CD4-positive, CD25-positive, alpha-beta regulatory T cell (primary cell): ENCODE measurements around the gene MAP4K2. TPM values are rescaled to one million over a fixed set of nuclear protein-coding genes. Genes with fewer than 3 reads are reported as not detected.

Source experiments
- ATAC-seq, 2 donors: fragments of 150-1000 bp; cut with Tn5 transposase; one replicate each; pipeline ENCODE4 v1.10.0; 2021; ENCODE audit warnings: low read depth in 2 of 2, moderate number of reproducible peaks in 2 of 2, moderate library complexity in 1 of 2
- DNase-seq, 3 donors: peaks; one replicate each; pipeline versions ENCODE4 v3.0.0 to v3.0.0-alpha.2; 2012 to 2022; ENCODE audit warnings: mixed read lengths in 1 of 3
- H3K27ac ChIP-seq: one replicate; pipeline ENCODE4 v1.7.0; 2013; ENCODE audit warnings: mild to moderate bottlenecking, low read length; ENCODE audit not compliant: insufficient read depth, poor library complexity, severe bottlenecking
- H3K27me3 ChIP-seq: one replicate; pipeline ENCODE4 v1.7.0; 2013; ENCODE audit warnings: low read length; ENCODE audit not compliant: control insufficient read depth, insufficient read depth
- H3K36me3 ChIP-seq: one replicate; pipeline ENCODE4 v1.7.0; 2013; ENCODE audit warnings: mild to moderate bottlenecking, low read length, moderate library complexity; ENCODE audit not compliant: control insufficient read depth, insufficient read depth
- H3K4me1 ChIP-seq: 2 replicates; pipeline ENCODE4 v1.7.0; 2013; ENCODE audit warnings: mild to moderate bottlenecking, low read length; ENCODE audit not compliant: insufficient read depth, control insufficient read depth, poor library complexity, severe bottlenecking
- H3K4me3 ChIP-seq: one replicate; pipeline ENCODE4 v1.7.0; 2013; ENCODE audit warnings: low read depth, mild to moderate bottlenecking, low read length, moderate library complexity
- H3K9me3 ChIP-seq, 2 experiments: 1 replicate in 1 of 2; 2 replicates in 1 of 2; pipeline ENCODE4 v1.7.0; 2013; ENCODE audit warnings: low read length in 2 of 2, mild to moderate bottlenecking in 1 of 2, moderate library complexity in 1 of 2; ENCODE audit not compliant: control insufficient read depth in 2 of 2
- H3K27ac Mint-ChIP-seq, 3 donors: one replicate each; pipeline ENCODE4 v1.8.0; 2020 to 2022; ENCODE audit warnings: mild to moderate bottlenecking in 3 of 3, mixed read lengths in 3 of 3, moderate library complexity in 2 of 3
- H3K27me3 Mint-ChIP-seq: one replicate; pipeline ENCODE4 v1.8.0; 2022; ENCODE audit warnings: mild to moderate bottlenecking, mixed read lengths
- H3K36me3 Mint-ChIP-seq: one replicate; pipeline ENCODE4 v1.8.0; 2020; ENCODE audit warnings: mixed read lengths
- H3K4me1 Mint-ChIP-seq, 4 donors: one replicate each; pipeline ENCODE4 v1.8.0; 2020 to 2022; ENCODE audit warnings: mixed read lengths in 4 of 4, mild to moderate bottlenecking in 1 of 4
- H3K4me3 Mint-ChIP-seq, 4 donors: one replicate each; pipeline ENCODE4 v1.8.0; 2020 to 2022; ENCODE audit warnings: mild to moderate bottlenecking in 4 of 4, mixed read lengths in 4 of 4, moderate library complexity in 3 of 4
- H3K9me3 Mint-ChIP-seq, 7 donors: one replicate each; pipeline ENCODE4 v1.8.0; 2020 to 2022; ENCODE audit warnings: mixed read lengths in 7 of 7, mild to moderate bottlenecking in 3 of 7, moderate library complexity in 2 of 7
- polyA plus RNA-seq, 4 donors: library from polyadenylated mRNA; unstranded; fragments of 300-500 nt; fragmentation: Illumina TruSeq; gene quantifications; one replicate each; pipeline ENCODE4 v1.2.3, GENCODE V29; 2021
- total RNA-seq: library from RNA; stranded (reverse); gene quantifications from one replicate; pipeline ENCODE4 v1.2.3, GENCODE V29; 2022

The MAP4K2 gene
- total and polyA plus RNA-seq, 5 donors from 2014 or later, result 31.5 to 85.0 (median 35.2) TPM

GRCh38 chr11:64778473-64779298, 24.3 kb downstream of the MAP4K2 start, which contains the start of gene SF1:
TSS of gene SF1 (minus strand) at chr11:64778542. CDS start at chr11:64778392, 150 bp downstream.
- peak; percentile 86 to 87 for ATAC-seq

GRCh38 chr11:64778223-64778472, 24.9 kb downstream of the MAP4K2 start:
- no peaks in the 10 kb centered on the region for H3K27me3 ChIP-seq
- no peak overlapping the region for H3K4me3 ChIP-seq
- no peaks in the 10 kb centered on the region for H3K9me3 ChIP-seq
- peaks cover 39% of the 10 kb centered on the region for H3K36me3 Mint-ChIP-seq
- ATAC-seq (no peak), DNase-seq (no peak)
- peaks cover 17% of the 10 kb centered on the region for H3K27me3 Mint-ChIP-seq
- H3K4me3 Mint-ChIP-seq, result peak overlapping the region; percentile 92 to 99 (median 92)
- peaks cover 43% of the 10 kb centered on the region for H3K36me3 ChIP-seq
- peak overlapping the region; percentile 99 for H3K27ac ChIP-seq
- no peaks in the 10 kb centered on the region for H3K9me3 Mint-ChIP-seq
- peaks cover 65% of the 10 kb centered on the region for H3K4me1 ChIP-seq
- peaks cover 35 to 79% (median 64%) of the 10 kb centered on the region in 4 donors for H3K4me1 Mint-ChIP-seq
- H3K27ac Mint-ChIP-seq, result peak overlapping the region; percentile 100

More at GRCh38 chr11:64778473-64779298, 24.3 kb downstream of the MAP4K2 start, which contains the start of gene SF1:
- Mint-ChIP-seq H3K4me3 (peak within 1 kb of the TSS; percentile 93 to 99 (median 94)), H3K36me3 (peaks cover 34% of the 10 kb centered on the region), H3K27me3 (peaks cover 17% of the 10 kb centered on the region), H3K9me3 (no peaks in the 10 kb centered on the region), H3K4me1 (peaks cover 35 to 73% (median 59%) of the 10 kb centered on the region in 4 donors), H3K27ac (peak within 1 kb of the TSS; percentile 100)
- H3K4me3 ChIP-seq, result peak within 1 kb of the TSS; percentile 100
- DNase-seq, result peak; percentile 99 to 100 (median 100)
- H3K36me3 ChIP-seq, result peaks cover 38% of the 10 kb centered on the region
- H3K9me3 ChIP-seq, result no peaks in the 10 kb centered on the region
- H3K27ac ChIP-seq, result peak within 1 kb of the TSS; percentile 99
- no peaks in the 10 kb centered on the region for H3K27me3 ChIP-seq
- peaks cover 60% of the 10 kb centered on the region for H3K4me1 ChIP-seq

GRCh38 chr11:64777449-64778222, 25.4 kb downstream of the MAP4K2 start:
- Histone ChIP-seq H3K27me3 (no peaks in the 10 kb centered on the region), H3K27ac (peak overlapping the region; percentile 99), H3K4me1 (peaks cover 70% of the 10 kb centered on the region), H3K9me3 (no peaks in the 10 kb centered on the region), H3K4me3 (peak overlapping the region; percentile 100), H3K36me3 (peaks cover 48% of the 10 kb centered on the region)
- Mint-ChIP-seq H3K9me3 (no peaks in the 10 kb centered on the region), H3K27ac (peak overlapping the region; percentile 93 to 95 (median 95)), H3K36me3 (peaks cover 42% of the 10 kb centered on the region), H3K4me1 (peaks cover 36 to 83% (median 68%) of the 10 kb centered on the region in 4 donors), H3K27me3 (peaks cover 17% of the 10 kb centered on the region), H3K4me3 (peak overlapping the region; percentile 92 to 99 (median 94))
- peak in 1 of 2 donors; percentile 0 for ATAC-seq
- DNase-seq, result peak; percentile 75 to 86 (median 83)

- H3K4me3 ChIP-seq, result peak overlapping the region; percentile 100
- H3K4me1 ChIP-seq, result peaks cover 78% of the 10 kb centered on the region
Observed at GRCh38 chr11:64776875-64777274, 26.1 kb downstream of the MAP4K2 start.

GRCh38 chr11:64776425-64776824, 26.6 kb downstream of the MAP4K2 start:
- peak overlapping the region; percentile 92 to 99 (median 94) for H3K4me3 Mint-ChIP-seq
- H3K27ac Mint-ChIP-seq, result peak overlapping the region; percentile 14 to 95 (median 95)
- Histone ChIP-seq H3K36me3 (peaks cover 60% of the 10 kb centered on the region), H3K27ac (peak overlapping the region; percentile 76), H3K9me3 (no peaks in the 10 kb centered on the region), H3K4me3 (peak overlapping the region; percentile 100), H3K4me1 (peaks cover 82% of the 10 kb centered on the region), H3K27me3 (no peaks in the 10 kb centered on the region)
- H3K36me3 Mint-ChIP-seq, result peaks cover 54% of the 10 kb centered on the region
- H3K9me3 Mint-ChIP-seq, result no peaks in the 10 kb centered on the region
- DNase-seq (no peak), ATAC-seq (no peak)
- H3K4me1 Mint-ChIP-seq, result peaks cover 48 to 89% (median 76%) of the 10 kb centered on the region in 4 donors
- H3K27me3 Mint-ChIP-seq, result peaks cover 17% of the 10 kb centered on the region

More at GRCh38 chr11:64776875-64777274, 26.1 kb downstream of the MAP4K2 start:
- Histone ChIP-seq H3K36me3 (peaks cover 55% of the 10 kb centered on the region), H3K9me3 (no peaks in the 10 kb centered on the region), H3K27ac (peak overlapping the region; percentile 76), H3K27me3 (no peaks in the 10 kb centered on the region)
- no peak for ATAC-seq
- Mint-ChIP-seq H3K27ac (peak overlapping the region; percentile 93 to 95 (median 95)), H3K9me3 (no peaks in the 10 kb centered on the region), H3K4me1 (peaks cover 44 to 85% (median 72%) of the 10 kb centered on the region in 4 donors), H3K4me3 (peak overlapping the region; percentile 92 to 99 (median 94)), H3K27me3 (peaks cover 17% of the 10 kb centered on the region), H3K36me3 (peaks cover 49% of the 10 kb centered on the region)
- no peak for DNase-seq

- H3K9me3 ChIP-seq, result no peaks in the 10 kb centered on the region
- H3K9me3 Mint-ChIP-seq, result no peaks in the 10 kb centered on the region
- H3K27me3 ChIP-seq, result no peaks in the 10 kb centered on the region
- H3K27ac Mint-ChIP-seq, result peak overlapping the region in 1 of 3 donors; percentile 20
- peaks cover 14% of the 10 kb centered on the region for H3K27me3 Mint-ChIP-seq
- H3K4me1 ChIP-seq, result peaks cover 82% of the 10 kb centered on the region
- no peak for DNase-seq
- H3K4me3 Mint-ChIP-seq, result peak overlapping the region; percentile 92 to 99 (median 94)
- peaks cover 71% of the 10 kb centered on the region for H3K36me3 Mint-ChIP-seq
- H3K36me3 ChIP-seq, result peaks cover 83% of the 10 kb centered on the region
- peak overlapping the region; percentile 47 for H3K27ac ChIP-seq
- peaks cover 32 to 88% (median 74%) of the 10 kb centered on the region in 4 donors for H3K4me1 Mint-ChIP-seq
- ATAC-seq, result no peak
- peak overlapping the region; percentile 39 for H3K4me3 ChIP-seq
Observed at GRCh38 chr11:64774144-64774543, 28.9 kb downstream of the MAP4K2 start.

- Mint-ChIP-seq H3K36me3 (peaks cover 88% of the 10 kb centered on the region), H3K9me3 (no peaks in the 10 kb centered on the region), H3K4me1 (peaks cover 32 to 96% (median 83%) of the 10 kb centered on the region in 4 donors), H3K27me3 (peaks cover 10% of the 10 kb centered on the region), H3K27ac (peak overlapping the region; percentile 15 to 67 (median 66)), H3K4me3 (peak overlapping the region; percentile 59 to 96 (median 69))
- DNase-seq (peak in 1 of 3 donors; percentile 48), ATAC-seq (no peak)
- Histone ChIP-seq H3K4me1 (peaks cover 96% of the 10 kb centered on the region), H3K36me3 (peaks cover 99% of the 10 kb centered on the region), H3K27me3 (no peaks in the 10 kb centered on the region), H3K27ac (peak overlapping the region; percentile 70), H3K4me3 (peak overlapping the region; percentile 39), H3K9me3 (no peaks in the 10 kb centered on the region)
Observed at GRCh38 chr11:64772303-64773018, 30.6 kb downstream of the MAP4K2 start.
